ENCODE data around the gene ATXN1. TPM values are rescaled to one million over a fixed set of nuclear protein-coding genes. Genes with fewer than 3 reads are reported as not detected.
"Not testable (repeated sequence)": the region's sequence is repeated elsewhere in the genome, so short reads cannot be mapped to it uniquely, and the experiment has no call there.

The ATXN1 gene
- total RNA-seq, 1 donor from 2014 or later = 36.0 TPM

DNA sequence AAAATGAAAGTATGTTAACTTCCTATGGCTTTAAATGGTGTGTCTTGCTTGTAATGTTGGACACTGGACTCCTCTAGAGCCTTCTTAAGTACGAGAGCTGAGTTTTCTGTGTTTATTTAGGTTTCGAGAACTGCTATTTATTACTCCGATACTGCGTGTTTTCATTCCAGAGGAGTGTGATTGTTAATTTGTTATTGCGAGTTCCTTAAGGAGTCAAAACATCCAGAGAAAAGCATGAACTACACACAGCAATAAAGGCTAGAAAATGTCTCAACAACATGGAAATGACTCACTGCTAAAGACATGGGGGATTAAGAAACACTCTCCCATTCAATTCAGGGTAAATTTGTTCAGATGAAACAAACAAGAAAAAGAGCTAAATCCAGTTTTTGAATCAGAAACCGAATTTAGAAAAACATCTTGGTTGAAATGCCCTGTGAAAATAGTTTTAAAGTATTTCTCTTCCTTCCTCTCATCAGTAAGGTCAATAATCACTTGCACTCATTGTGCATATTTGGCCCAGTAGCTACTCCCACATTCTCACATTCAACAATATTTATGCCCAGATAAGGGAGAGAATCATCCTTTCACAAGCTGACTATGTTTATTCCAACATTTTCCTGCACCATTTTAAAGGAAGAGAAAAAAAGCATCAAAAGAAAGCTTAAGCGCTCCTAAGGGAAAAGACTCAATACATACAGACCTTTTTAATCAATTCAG, 36.0 kb downstream of the ATXN1 start:
- no peak for DNase-seq (ENCODE audit: low spot score)

DNA sequence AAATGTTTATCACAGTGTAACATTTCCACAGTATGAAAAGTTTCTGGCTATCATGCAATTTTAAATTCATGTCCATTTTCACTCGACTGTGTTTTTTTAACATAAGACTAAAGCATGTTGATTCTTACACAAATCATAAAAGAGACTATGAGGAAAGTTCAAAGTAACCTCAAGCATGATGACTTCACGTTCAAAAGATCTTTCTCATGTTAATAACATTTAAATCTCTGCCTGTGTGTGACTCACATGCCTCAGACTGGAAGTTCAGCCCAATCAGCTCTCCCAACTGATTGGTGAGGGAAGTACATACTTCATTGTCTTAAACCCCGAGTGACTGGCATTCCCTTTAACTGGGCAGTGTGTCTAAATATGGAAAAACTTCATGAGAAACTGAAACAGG, 37.4 kb downstream of the ATXN1 start:
- no peak for DNase-seq (ENCODE audit: low spot score)

DNA sequence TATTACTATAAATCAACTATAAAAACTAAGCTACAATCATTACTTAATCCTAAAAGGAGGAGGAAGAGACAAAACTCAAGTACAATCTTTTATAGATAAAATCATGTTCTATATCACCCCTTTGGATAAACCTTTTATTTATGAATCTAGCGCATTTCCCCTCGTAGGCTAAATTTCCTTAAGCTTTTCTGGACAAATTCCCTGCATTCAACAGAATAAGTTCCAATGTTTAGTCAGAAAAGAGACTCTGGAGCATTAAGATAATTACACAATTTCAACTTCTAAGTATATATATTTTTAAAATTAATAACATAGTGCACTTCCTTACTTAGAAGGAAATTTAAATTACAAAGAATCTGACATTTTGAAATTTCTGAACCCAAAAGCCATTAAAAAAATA, 37.9 kb downstream of the ATXN1 start:
- no peak for DNase-seq (ENCODE audit: low spot score)

DNA sequence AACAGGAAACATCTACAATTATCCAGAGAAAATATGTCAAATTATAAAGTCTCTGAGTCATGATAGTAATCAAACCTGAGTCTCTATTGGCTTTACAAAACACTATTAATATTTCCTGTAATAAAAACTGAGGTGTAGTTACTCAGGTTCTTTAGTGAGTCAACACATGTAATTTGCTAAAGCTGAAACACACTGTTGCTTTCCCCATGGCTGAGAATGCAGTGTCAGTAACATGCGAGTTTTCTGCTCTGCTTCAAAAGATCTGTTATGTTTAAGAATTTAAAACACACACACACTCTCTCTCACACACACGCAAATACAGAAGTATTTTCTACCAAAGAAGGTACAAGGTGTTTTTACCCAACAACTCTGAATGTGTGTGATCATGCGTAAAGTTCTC, 38.6 kb downstream of the ATXN1 start:
- DNase-seq (ENCODE audit: low spot score) = no peak

DNA sequence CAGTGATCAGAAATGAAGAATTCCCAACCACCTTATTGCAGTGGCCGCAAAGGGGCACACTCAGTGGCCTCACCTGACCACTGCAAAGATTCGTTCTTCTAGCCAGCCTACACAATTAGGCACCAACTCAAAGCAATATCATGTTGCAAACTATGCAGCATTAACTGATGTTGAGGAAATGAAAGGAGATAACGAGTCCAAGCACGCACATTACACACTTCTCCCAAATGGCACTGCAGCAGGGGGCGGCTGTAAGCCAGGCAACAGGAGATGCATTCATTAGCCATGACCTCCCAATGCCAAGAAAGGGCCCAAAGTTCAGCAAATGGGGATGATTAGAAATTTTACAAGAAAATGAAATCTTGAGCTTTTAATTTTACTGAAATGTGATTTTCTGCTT, 39.3 kb downstream of the ATXN1 start:
- no peak for DNase-seq (ENCODE audit: low spot score)

DNA sequence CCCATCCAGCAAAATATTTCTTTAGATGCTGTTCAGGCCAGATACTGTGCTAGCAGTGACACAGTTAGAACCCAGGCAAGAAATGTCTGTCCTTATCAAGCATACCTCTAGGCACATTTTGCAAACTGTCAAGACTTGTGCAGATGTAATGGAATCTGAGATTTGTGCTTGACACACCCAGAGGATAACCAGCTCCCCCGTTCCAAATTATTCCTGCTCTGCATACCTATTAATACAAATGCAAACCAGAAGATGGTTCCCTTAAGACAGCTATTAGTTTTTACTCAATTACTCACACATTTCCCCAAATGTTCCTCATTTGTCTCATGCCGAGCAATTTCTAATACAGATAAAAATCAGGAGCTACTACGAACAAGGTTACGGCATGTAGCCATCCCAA, 40.4 kb downstream of the ATXN1 start:
- DNase-seq (ENCODE audit: low spot score) = no peak

DNA sequence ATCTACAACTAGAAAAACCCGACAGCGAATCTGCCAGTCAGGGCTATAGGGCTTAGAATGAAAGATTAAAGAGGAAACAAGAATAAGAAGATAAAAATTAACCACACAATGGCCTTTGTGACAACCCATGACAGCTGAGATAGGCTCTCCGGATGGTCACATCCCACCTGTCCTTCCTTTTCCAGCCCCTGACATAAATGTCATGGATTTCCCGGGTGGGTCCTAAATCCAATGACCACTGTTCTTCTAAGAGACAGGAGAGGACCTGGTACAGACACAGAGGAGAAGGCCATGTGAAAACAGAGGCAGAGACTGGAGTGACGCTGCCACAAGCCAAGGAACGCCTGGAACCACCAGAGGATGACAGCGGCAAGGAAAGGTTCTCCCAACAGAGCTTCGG, 41.8 kb downstream of the ATXN1 start:
- no peak for DNase-seq (ENCODE audit: low spot score)

DNA sequence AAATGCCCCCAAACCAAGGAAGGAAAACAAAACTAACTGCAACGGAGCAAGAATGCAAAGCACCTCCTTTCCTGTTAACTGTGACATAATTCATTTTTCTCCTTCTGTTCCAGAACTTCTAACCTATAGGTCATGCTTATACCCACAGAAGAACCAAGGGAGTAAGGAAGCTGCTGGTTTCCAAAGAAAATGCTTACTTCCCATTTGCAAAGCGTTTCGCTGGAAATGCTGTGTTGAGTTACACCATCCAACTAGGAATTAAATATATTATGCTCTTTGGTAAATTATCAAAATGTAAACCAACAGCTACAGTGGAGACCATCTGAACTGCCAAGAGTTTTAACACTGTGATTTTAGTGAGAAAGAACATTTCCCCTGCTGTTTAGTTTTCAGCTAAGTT, 42.9 kb downstream of the ATXN1 start:
- DNase-seq (ENCODE audit: low spot score) = no peak

DNA sequence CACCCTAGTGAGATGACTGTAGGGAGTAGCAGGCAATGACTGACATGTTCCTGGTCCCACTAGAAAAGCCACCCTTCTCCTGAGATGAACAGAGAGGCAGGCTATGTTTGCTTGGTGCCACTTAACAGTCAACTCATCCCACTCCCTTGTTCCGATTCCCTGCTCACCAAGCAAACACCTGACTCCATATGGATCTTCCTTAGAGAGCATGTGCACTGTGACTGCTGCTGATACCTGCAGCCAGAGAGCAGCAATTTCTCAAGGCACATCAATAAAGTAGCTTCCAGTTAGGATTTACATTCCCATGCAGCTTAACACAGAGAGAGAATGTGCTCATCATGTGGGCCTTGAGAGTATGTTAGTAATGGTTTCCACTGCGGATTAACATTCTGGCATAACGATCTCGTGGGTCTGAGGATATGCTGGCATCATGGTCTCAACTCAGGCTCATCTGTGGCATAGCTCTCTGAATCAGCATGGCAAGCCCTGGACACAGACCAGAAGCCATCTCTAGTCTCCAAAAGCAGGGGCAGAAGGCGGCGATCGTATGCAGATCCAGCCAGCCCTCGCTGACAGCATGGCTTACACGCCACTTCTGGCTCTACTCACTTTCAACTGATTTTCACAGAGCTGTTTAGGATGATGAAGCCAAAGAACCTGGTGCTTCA, 43.9 kb downstream of the ATXN1 start:
- no peak for DNase-seq (ENCODE audit: low spot score)

DNA sequence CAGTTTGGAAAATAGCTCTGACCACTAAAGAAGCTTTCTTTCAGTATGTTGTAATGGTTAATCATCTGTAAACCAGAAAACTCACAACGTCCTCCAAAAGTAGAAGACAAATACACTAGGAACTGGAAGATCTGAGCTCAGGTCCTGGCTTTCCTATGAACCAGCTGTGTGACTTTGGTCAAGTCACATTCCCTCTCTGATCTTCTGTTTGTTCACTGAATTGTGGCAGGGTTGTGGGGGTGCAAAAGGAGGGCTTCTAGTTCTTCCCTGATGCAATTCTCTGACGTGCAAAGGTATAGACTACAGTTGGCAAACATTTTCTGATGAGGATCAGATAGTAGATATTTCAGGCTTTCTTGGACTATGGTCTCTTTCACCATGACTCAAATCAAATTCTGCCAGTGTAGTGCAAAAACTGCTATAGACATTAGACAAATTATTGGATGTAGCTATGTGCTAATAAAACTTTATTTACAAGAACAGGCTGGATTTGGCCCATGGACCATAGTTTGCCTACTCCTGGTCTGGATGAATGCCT, 44.9 kb downstream of the ATXN1 start:
- no peak for DNase-seq (ENCODE audit: low spot score)

DNA sequence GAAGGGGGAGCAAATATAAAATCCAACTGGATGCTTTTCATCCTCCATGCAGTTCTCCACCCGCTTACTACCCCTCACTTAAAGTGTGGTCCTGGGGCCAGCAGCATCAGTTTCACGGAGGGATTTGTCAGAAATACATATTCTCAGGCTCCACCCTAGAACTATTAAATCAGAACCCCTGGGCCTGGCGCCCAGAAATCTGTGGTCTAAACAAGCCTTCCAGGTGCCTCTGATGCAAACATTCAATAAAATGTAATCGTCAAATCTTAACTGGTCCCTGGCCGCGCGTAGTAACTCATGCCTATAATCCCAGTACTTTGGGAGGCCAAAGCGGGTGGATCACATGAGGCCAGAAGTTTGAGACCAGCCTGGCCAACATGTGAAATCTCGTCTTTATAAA, 47.7 kb downstream of the ATXN1 start:
- no peak for DNase-seq (ENCODE audit: low spot score)

DNA sequence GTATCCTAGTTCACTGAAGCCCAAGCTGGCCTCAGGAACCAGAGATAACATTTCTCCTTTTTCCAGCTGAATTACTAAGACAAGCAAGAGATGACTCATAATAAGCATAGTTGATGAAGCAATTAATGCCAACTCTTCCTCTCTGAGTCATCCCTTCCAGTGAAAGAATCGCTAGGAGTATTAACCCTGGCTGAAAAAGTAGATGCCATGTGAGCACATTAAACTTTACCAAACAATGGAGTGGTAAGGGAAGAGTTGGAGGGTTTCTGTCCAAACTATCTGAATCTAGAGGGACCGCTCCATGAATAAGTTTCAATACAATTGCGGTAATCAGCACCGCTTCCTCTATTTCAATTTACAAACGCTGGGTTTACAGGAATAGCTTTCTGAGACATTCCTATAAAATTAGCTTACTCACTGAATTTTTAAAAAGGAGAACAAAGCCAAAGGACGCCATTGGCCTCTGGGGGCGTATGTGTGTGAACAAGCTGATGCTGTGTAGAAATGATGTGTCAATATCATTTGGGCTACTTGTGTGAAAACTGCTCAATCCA, 48.3 kb downstream of the ATXN1 start:
- no peak for DNase-seq (ENCODE audit: low spot score)

DNA sequence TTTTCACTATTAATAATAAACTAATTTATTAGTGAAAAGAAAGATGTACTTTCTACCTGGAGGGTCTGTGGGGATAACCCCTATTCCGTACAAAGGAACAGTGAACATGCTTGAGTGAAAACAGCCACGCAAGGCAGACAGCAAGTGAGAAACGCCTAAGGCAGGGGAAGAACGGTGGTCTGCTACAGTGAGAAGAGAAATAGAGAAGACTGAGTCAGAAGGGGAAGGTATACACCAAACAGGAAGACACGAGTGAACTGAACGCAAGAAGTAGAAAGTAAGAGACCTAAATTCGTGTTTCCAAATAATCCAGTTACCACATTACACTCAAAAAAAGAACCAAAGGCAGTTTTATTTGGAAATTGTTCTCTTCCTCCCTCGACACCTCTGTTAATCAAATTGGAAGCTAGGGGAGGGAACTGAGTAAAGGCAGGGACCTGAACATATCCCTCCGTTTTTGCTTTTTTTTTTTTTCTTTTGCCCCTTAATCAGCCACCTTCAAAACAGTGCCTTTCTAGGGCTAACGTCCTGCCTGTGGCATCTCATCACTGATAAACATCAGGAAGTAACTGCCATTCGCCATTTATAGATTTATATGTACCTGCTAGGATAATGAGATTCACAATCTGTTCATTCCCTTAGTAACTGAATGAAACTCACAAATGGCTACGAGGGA, 48.9 kb downstream of the ATXN1 start:
- no peak for DNase-seq (ENCODE audit: low spot score)

DNA sequence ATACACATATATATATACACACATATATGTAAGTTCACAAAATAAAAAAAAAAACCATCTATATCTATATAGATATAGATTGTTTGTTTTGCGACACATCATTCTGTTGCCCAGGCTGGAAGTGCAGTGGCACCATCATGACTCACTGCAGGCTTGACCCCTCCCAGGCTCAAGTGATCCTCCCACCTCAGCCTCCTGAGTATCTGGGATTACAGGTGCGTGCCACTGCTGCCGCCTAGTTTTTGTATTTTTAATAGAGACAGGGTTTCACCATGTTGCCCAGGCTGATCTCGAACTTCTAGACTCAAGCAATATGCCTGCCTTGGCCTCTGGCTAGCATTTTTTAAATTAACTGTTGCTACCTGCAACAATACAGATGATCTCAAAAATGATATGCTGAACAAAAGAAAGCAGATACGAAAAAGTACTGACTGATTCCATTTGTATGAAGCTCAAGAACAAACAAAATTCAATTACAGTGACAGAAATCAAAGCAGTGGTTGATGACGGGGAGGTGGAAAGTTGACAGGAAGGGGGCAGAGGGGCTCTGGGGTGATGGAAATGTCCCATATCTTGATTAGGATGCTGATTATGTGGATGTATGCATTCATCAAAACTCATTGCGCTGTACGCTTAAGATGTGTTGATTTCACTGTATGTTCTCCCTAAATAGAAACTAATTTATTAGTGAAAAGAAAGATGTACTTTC, 49.6 kb downstream of the ATXN1 start:
- DNase-seq (ENCODE audit: low spot score) = no peak

DNA sequence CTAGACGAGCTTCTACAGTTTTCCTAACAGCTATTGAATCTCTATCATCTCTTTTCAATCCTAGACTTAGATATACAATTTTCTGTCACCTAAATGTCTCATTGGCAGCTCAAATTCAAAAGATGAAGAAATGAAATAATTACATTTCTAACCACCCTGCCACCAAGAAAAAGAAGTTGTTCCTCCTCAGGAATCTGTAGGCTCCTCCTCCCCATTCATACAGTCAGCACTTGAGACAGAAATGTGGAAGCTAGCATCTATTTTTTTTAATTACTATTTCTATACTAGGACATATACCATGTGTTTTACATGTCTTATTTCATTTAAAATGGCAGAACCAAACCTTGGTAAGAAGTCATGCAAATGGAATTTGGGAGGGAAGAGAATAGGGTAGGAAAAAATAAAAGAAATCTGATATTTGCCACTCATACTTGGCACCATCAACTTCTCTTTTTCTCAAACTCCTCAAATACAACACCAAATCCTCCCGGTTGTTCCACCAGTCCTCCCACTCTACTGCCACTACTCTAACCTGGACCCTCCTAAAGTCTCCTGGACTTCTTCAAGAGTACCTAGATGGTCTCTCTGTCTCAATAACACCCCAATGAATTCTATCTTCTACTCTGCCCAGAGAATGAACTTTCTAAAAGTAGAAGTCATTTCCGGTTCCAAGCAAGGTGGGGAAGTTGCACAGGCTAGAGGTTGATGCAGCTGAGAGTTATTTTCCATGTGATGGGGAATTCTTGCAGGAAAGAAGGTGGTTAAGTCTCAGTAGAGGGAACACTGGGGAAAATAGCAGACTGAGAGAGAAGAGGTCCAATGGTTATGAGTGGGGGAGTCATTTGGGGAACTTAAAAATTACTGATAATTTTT, 54.1 kb downstream of the ATXN1 start:
- no peak for DNase-seq (ENCODE audit: low spot score)

DNA sequence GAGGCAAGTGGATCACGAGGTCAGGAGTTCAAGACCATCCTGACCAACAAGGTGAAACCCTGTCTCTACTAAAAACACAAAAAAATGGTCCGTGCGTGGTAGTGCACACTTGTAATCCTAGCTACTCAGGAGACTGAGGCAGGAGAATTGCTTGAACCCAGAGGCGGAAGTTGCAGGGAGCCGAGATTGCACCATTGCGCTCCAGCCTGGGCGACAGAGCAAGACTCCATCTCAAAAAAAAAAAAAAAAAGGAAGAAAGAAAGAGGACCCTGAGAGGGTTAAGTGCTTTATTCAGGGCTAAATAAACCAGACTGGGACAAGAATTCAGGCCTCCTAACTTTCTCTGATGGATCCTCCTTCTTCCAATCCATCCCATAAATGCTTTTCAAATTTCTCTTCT, 54.8 kb downstream of the ATXN1 start:
- DNase-seq (ENCODE audit: low spot score) = not testable (repeated sequence)

DNA sequence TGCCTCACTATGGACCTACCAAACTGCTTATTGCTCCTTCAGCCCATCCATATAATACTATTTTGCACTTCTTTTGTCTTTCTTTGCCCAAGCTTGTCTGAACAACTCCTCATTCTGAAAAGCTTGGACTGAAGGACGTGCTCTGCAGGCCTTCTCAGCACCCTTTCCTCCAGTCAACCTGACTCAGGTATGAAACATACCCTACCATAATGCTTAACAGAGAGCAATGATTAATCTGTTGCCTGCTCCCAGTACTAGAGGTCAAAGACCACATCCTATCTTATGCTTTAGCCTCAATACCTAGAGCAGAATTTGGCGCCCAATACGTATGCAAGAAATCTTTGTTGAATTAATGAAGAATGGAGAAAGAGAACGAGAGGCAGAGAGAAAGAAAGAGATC, 55.2 kb downstream of the ATXN1 start:
- DNase-seq (ENCODE audit: low spot score) = no peak

DNA sequence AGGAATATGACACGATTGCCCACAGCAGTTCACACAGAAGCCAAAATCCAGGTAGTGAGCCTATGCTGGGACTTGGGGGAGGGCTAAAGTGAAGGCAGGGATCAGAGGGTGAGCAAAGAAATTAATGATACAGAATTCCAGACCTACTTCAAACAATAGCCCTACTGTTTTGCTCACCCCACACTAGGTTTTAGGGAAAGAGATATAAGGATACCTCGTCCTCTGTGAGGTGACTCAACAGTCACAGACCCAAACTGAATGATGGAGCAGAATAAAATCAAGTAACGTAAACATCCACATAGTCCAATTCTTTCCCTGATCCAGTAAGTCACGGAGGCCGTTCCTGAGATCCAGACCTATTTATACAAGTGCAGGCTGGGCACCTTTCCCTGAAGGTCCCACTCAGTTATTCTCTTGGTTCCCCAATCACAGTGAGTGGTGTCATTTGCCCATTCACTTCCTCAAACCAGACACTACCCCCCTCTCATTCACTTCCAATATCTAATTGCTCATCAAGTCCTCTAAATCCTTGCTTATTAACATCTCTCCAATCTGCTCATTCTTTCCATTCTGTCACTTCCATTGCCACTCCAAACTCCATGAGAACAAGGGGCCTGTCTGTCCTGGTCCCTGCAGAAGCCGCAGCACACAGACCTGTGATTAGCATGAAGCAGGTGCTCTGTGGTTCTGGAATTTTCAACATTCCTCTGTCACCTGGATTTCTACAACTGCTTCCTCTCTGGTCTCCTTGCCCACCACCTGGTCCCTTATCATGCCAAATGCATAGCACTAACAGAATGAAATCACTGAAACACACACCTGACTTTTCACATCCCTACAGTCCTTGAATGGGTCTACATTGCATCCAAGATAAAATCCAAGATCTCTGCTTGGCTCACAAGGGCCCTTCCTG, 55.9 kb downstream of the ATXN1 start:
- DNase-seq (ENCODE audit: low spot score) = no peak

DNA sequence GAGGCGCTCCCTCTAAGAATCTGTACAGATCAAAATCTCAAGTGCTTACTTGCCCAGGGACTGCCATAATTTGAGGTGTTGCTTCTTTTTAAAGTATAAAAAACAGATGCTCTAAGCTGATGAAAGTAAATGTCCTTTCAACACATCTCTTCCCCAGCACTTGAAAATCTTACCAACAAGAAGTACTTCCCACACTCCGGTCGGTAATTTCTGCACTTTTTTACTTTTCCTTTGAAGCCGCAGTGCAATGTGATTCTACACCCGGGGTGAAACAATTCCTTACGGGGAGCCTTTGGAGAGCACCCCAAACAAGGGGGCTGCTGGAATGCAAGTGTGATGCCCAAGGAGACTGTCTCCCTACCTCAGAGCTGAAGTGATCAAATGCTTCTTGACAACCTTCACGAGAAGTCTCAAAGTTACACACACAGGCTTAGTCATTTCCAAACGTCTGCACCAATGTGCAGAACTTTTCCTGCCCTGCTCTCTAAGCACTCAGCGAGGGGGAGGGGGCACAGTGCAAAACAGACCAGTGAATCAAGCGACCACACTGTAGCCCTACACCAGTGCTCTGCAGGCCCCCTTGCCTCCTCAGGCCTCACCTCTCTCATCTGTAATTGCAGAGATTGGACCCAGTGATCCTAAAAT, 56.7 kb downstream of the ATXN1 start:
- no peak for DNase-seq (ENCODE audit: low spot score)
